Fibroblast of upper back skin (primary cell): ENCODE data around the gene PAGE2.
"Not testable (repeated sequence)": the region's sequence is repeated elsewhere in the genome, so short reads cannot be mapped to it uniquely, and the experiment has no call there.

Source experiments
- DNase-seq: peaks from one replicate; pipeline ENCODE4 v3.0.0-alpha.2; 2013

Gene PAGE2

DNA sequence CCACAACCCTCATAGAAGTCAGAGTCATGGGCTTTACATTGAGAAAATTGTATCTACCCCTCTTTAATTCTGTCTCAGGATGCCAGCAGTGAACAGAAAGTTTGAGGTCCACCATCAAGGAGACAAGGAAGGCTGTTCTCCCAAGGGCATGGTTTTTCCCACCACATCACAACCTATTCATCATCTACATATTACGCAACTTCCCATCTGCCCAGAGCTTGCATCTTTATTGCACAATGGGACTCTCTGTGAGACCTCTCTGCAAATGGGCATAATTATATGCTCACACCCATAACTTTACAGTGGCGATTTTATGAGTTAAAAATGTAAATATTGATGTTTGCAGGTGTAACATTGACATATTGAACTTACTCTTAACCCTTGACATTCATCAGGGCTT is 38.9 kb downstream of the PAGE2 start:
- no peak for DNase-seq

DNA sequence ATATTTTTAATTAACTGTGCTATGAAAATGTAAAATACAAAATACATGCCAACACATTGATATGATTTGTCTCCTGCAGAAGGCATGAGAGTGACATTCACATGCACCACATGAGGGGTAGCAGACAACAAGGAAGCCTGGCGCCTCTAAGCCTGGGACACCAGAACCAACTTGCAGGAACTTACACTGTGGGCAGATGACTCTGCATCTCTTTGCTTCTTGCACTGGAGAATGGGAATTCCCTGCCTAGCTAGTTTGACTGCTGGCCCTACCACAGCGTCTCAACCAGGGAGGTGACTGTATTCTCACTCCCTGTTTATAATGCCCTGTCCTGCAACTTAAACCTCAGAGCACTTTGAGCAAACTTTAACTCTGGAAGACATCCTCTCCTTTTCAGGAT is 40.5 kb downstream of the PAGE2 start:
- DNase-seq: no peak

DNA sequence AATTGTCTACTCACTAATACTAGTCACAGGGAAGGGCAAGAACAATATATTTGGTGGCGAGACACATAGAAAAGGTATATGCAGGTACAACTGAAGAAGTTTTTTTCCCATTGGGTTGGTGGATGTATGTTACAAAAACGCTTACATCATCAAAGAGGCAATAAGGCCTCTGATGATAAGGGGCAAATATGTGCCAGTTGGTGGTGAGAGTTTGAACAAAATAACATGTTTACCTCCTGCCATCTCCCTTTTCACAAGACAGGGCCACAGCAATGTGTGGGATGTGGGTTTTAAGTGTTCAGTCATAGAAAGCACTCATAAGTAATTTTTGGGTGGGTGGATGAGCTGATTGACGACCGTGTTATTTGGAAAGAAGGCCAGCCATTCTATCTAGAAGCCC is 41.7 kb downstream of the PAGE2 start:
- no peak for DNase-seq

DNA sequence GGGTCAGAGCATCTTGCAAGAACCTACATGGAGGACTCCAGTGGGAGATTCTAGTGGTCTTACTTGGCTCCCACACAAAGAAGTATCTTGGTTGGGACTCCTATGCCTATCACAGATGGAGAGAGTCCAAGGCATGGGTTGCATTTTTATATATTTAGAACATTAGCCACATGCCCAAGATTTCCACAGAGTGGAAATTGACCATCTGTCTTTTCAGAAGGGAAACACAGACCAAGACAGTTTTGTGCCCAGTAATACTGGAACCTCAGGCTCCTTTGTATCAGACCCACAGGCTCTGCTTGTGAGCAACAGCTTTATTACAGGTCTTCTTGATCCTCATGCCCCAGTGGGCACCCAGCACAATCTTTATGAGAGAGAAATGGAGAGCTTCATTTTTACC is 43.6 kb downstream of the PAGE2 start:
- DNase-seq: no peak

DNA sequence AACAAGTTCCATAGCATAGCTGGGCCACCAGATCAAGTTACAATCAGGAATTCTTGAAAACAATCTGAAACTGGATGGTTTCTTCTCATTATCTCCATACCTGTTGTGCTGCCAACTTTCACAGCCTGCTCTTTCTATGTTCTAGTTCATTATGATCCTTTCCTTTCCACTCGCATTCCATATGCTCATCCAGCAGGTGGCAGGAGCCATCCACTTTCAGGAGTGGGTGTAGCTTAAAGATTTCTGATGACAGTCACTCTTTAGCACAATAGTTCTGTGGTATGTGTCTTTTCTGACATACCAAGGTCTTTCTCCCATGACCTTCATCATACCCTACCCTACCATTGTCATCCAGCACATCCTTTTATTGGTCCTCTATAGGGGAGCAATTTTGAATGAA is 46.4 kb downstream of the PAGE2 start:
- peak; percentile 31 for DNase-seq

DNA sequence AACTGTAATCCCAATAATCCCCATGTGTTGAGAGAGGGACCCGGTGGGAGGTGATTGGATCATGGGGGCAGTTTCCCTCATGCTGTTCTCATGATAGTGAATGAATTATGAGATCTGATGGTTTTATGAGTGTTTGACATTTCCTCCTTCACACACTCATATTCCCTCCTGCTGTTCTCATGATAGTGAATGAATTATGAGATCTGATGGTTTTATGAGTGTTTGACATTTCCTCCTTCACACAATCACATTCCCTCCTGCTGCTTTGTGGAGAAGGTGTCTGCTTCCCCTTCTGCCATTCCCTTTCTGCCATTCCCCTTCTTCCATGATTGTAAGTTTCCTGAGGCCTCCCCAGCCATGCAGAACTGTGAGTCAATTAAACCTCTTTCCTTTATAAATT is 52.0 kb downstream of the PAGE2 start:
- not testable (repeated sequence) for DNase-seq
